ENCODE measurements around the gene ELF1.

- TF ChIP-seq CTCF (IDR thresholded peaks at IDR 0.05) = no peak
- no peak for TF ChIP-seq POLR2A (IDR thresholded peaks at IDR 0.05)
Observed at GRCh38 chr13:40928980-40929379, 90.1 kb downstream of the ELF1 start.
